Caco-2 (cell line): Measurements from ENCODE around the gene NCR2. TPM values are rescaled to one million over a fixed set of nuclear protein-coding genes. Genes with fewer than 3 reads are reported as not detected.

Source experiments
- BruUV-seq: library from RNA; stranded (reverse); fragments of 400-500 nt; replicated peaks from 2 replicates; lab custom pipeline; 2021; lab: Mats Ljungman, UMichigan
- CTCF ChIA-PET: fragments of 300-600 bp; sonication (Branson Sonifier 250); formaldehyde crosslinking; loops from one replicate; lab custom pipeline; 2022; ENCODE audit warnings: antibody characterized with exemption; lab: Charles Lee
- POLR2A ChIA-PET: fragments of 300-600 bp; sonication (Branson Sonifier 250); formaldehyde crosslinking; loops from one replicate; lab custom pipeline; 2022; ENCODE audit warnings: antibody characterized with exemption; lab: Charles Lee
- DNase-seq, 2 experiments: peaks; one replicate each; pipeline versions ENCODE4 v3.0.0 to v3.0.0-alpha.2; 2020 to 2022
- H3K27me3 ChIP-seq: replicated peaks from 2 replicates; pipeline ENCODE4 v1.6.0; 2011; ENCODE audit warnings: low read length; ENCODE audit not compliant: control insufficient read depth, insufficient read depth
- H3K36me3 ChIP-seq: 2 replicates; pipeline ENCODE4 v1.5.1; 2011; ENCODE audit warnings: low read length; ENCODE audit not compliant: control insufficient read depth, insufficient read depth
- H3K4me1 ChIP-seq: fragments of 250-450 bp; sonication (Bioruptor Pico); 2 replicates; pipeline ENCODE4 v1.5.1; 2020; ENCODE audit warnings: mild to moderate bottlenecking
- H3K4me3 ChIP-seq: 2 replicates; pipeline ENCODE4 v1.5.1; 2011; ENCODE audit warnings: low read depth, mild to moderate bottlenecking, control low read depth, low read length
- H3K9me3 ChIP-seq: fragments of 250-450 bp; sonication (Bioruptor Pico); 2 replicates; pipeline ENCODE4 v1.5.1; 2020; ENCODE audit warnings: mild to moderate bottlenecking, moderate library complexity
- H3K27ac Mint-ChIP-seq: one replicate; pipeline ENCODE4 v1.8.0; 2022; ENCODE audit warnings: mixed read lengths; ENCODE audit not compliant: unreplicated experiment
- H3K27me3 Mint-ChIP-seq: one replicate; pipeline ENCODE4 v1.8.0; 2022; ENCODE audit warnings: mixed read lengths; ENCODE audit not compliant: insufficient read depth, unreplicated experiment
- H3K36me3 Mint-ChIP-seq: one replicate; pipeline ENCODE4 v1.8.0; 2022; ENCODE audit warnings: mild to moderate bottlenecking, mixed read lengths; ENCODE audit not compliant: insufficient read depth, unreplicated experiment
- H3K4me1 Mint-ChIP-seq: one replicate; pipeline ENCODE4 v1.8.0; 2022; ENCODE audit warnings: low read depth, mixed read lengths; ENCODE audit not compliant: unreplicated experiment
- H3K4me3 Mint-ChIP-seq: one replicate; pipeline ENCODE4 v1.8.0; 2022; ENCODE audit warnings: mild to moderate bottlenecking, moderate library complexity, mixed read lengths; ENCODE audit not compliant: unreplicated experiment
- H3K9me3 Mint-ChIP-seq: one replicate; pipeline ENCODE4 v1.8.0; 2022; ENCODE audit warnings: mixed read lengths; ENCODE audit not compliant: unreplicated experiment
- intact Hi-C: fragments of 100-400 bp; cut with micrococcal nuclease; formaldehyde crosslinking; loops from one replicate; pipeline ENCODE4 v1.10.0; 2022; ENCODE audit not compliant: unreplicated experiment
- total RNA-seq: library from RNA; stranded (reverse); gene quantifications from 2 replicates; pipeline ENCODE4 v1.2.3, GENCODE V29; 2022
- TF ChIP-seq, protein P1 (sequence below), 2 experiments: fragments of 200-600 bp in 1 of 2; IDR thresholded peaks; 1 replicate in 1 of 2; 2 replicates in 1 of 2; pipeline versions ENCODE4 v1.5.1 to v1.8.0; 2011 to 2022; ENCODE audit warnings: antibody characterized with exemption in 1 of 2, control low read depth in 1 of 2, inconsistent platforms in 1 of 2, low read depth in 1 of 2, low read length in 1 of 2, mild to moderate bottlenecking in 1 of 2, moderate library complexity in 1 of 2; ENCODE audit not compliant: insufficient read depth in 1 of 2, severe bottlenecking in 1 of 2, unreplicated experiment in 1 of 2

Gene NCR2
- total RNA-seq, 1 experiment from 2014 or later, result not detected

DNA sequence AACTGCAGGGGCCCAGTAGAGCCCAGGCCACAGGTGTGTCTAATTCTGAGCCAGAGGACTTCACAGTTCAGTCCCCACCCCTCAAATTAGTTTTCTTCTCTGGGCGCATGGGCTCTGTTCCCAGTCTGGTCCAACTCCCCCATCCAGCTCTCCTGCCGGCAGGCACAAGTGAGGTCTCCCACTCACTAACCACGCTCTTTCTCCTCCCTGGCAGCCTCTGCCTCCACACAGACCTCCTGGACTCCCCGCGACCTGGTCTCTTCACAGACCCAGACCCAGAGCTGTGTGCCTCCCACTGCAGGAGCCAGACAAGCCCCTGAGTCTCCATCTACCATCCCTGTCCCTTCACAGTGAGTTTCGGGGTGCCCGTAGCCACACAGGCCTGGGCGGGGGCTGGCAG, 6.2 kb downstream of the NCR2 start:
- intact Hi-C loops, result no loop called here
- no TSS peak for BruUV-seq
- ChIA-PET POLR2A (no interaction called here), CTCF (no interaction called here)
- Mint-ChIP-seq H3K27ac (no peak overlapping the region), H3K9me3 (peaks cover 3% of the 10 kb centered on the region), H3K27me3 (peaks cover 18% of the 10 kb centered on the region), H3K4me1 (no peaks in the 10 kb centered on the region), H3K36me3 (no peaks in the 10 kb centered on the region), H3K4me3 (no peak overlapping the region)
- TF ChIP-seq, protein P1, sequence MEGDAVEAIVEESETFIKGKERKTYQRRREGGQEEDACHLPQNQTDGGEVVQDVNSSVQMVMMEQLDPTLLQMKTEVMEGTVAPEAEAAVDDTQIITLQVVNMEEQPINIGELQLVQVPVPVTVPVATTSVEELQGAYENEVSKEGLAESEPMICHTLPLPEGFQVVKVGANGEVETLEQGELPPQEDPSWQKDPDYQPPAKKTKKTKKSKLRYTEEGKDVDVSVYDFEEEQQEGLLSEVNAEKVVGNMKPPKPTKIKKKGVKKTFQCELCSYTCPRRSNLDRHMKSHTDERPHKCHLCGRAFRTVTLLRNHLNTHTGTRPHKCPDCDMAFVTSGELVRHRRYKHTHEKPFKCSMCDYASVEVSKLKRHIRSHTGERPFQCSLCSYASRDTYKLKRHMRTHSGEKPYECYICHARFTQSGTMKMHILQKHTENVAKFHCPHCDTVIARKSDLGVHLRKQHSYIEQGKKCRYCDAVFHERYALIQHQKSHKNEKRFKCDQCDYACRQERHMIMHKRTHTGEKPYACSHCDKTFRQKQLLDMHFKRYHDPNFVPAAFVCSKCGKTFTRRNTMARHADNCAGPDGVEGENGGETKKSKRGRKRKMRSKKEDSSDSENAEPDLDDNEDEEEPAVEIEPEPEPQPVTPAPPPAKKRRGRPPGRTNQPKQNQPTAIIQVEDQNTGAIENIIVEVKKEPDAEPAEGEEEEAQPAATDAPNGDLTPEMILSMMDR (IDR thresholded peaks at IDR 0.05; ENCODE audit: insufficient read depth in 1 of 2, low read depth in 1 of 2, low read length in 1 of 2, severe bottlenecking in 1 of 2, unreplicated experiment in 1 of 2), result no peak
- no peak for DNase-seq
- Histone ChIP-seq H3K9me3 (no peaks in the 10 kb centered on the region), H3K4me1 (no peaks in the 10 kb centered on the region), H3K27me3 (no peaks in the 10 kb centered on the region; the same call in 1 of the 2 replicates), H3K4me3 (no peak overlapping the region), H3K36me3 (no peaks in the 10 kb centered on the region)

DNA sequence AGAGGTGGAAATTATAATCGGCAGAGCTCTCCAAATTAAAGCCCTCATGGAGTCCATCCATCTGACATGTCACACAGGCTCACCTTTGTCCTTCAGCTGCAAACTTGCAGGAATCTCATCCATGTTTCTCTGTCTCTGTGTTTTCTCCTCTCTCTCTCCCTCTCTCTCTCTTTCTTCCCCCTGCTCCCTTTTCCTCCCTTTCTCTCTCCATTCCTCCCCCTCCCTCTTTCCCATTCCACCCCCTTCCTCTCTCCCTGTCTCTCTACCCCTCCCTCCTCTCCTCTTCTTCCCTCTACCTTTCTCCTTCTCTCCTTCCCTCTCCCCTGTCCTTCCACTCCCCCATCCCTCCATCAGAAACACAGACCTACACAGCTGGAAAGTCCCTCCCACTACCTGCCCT, 6.8 kb downstream of the NCR2 start:
- TF ChIP-seq, protein P1 (IDR thresholded peaks at IDR 0.05; ENCODE audit: insufficient read depth in 1 of 2, low read depth in 1 of 2, low read length in 1 of 2, severe bottlenecking in 1 of 2, unreplicated experiment in 1 of 2), result no peak
- H3K27ac Mint-ChIP-seq, result no peak overlapping the region
- BruUV-seq, result no TSS peak

DNA sequence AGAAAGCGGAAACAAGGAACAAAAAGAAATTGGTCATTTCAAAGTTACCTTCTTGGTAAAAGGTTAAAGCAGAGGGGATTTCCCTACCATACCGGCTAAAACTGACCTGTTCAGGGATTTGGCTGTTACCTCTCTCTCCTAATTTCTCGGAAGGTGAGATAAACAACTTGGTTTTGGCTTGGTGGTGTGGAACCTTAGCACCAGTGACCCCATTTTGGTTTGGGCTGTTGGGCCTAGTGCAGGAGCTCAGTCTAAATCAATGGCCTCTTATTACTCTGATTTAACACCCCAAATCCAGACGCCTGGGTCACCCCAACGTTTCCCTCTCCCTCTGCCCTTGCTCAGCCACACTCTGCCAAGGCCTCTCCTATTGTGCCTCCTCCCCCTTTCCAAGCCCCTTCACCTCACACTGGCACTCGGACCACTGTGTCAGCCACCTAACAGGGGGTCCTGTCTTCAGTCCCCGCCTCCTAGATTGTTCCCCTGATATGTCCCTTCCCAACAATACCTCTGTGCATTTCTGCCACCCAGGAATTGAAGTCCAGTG, 8.3 kb downstream of the NCR2 start:
- POLR2A ChIA-PET, result no interaction called here
- Mint-ChIP-seq H3K4me3 (no peak overlapping the region), H3K27ac (no peak overlapping the region), H3K27me3 (peaks cover 18% of the 10 kb centered on the region), H3K9me3 (peaks cover 6% of the 10 kb centered on the region), H3K4me1 (no peaks in the 10 kb centered on the region), H3K36me3 (no peaks in the 10 kb centered on the region)
- no TSS peak for BruUV-seq
- CTCF ChIA-PET, result no interaction called here
- H3K4me1 ChIP-seq, result no peaks in the 10 kb centered on the region
- H3K36me3 ChIP-seq, result no peaks in the 10 kb centered on the region
- no peak overlapping the region for H3K4me3 ChIP-seq
- H3K27me3 ChIP-seq, result no peaks in the 10 kb centered on the region; the same call in 1 of the 2 replicates
- H3K9me3 ChIP-seq, result no peaks in the 10 kb centered on the region; the same call in none of the 2 replicates
- intact Hi-C loops, result no loop called here
- TF ChIP-seq, protein P1 (IDR thresholded peaks at IDR 0.05; ENCODE audit: insufficient read depth in 1 of 2, low read depth in 1 of 2, low read length in 1 of 2, severe bottlenecking in 1 of 2, unreplicated experiment in 1 of 2), result no peak
- no peak for DNase-seq

More for the DNA sequence above, 6.8 kb downstream of the NCR2 start:
- H3K4me1 Mint-ChIP-seq, result no peaks in the 10 kb centered on the region
- POLR2A ChIA-PET, result no interaction called here
- DNase-seq, result no peak
- H3K27me3 Mint-ChIP-seq, result peaks cover 18% of the 10 kb centered on the region
- Histone ChIP-seq H3K27me3 (no peaks in the 10 kb centered on the region; the same call in 1 of the 2 replicates), H3K9me3 (no peaks in the 10 kb centered on the region), H3K4me1 (no peaks in the 10 kb centered on the region), H3K4me3 (no peak overlapping the region), H3K36me3 (no peaks in the 10 kb centered on the region)
- H3K36me3 Mint-ChIP-seq, result no peaks in the 10 kb centered on the region
- intact Hi-C loops, result no loop called here
- H3K9me3 Mint-ChIP-seq, result peaks cover 6% of the 10 kb centered on the region
- CTCF ChIA-PET, result no interaction called here
- no peak overlapping the region for H3K4me3 Mint-ChIP-seq
